B cell (primary cell): Measurements from ENCODE around the gene MPPE1. TPM values are rescaled to one million over a fixed set of nuclear protein-coding genes. Genes with fewer than 3 reads are reported as not detected.

Experiments used
- ATAC-seq: fragments of 200-7000 bp; cut with Tn5 transposase; one replicate; pipeline ENCODE4 v1.10.0; 2021; ENCODE audit warnings: low read depth, mild to moderate bottlenecking, moderate number of reproducible peaks, moderate library complexity
- CTCF ChIA-PET: fragments of 350-600 bp; sonication (Branson Sonifier 250); formaldehyde crosslinking; loops from one replicate; lab custom pipeline; 2021; ENCODE audit warnings: antibody characterized with exemption, inconsistent platforms; lab: Charles Lee
- POLR2A ChIA-PET: fragments of 350-600 bp; sonication (Branson Sonifier 250); formaldehyde crosslinking; loops from one replicate; lab custom pipeline; 2021; ENCODE audit warnings: antibody characterized with exemption; lab: Charles Lee
- DNase-seq: peaks from one replicate; pipeline ENCODE4 v3.0.0; 2013
- H2AFZ ChIP-seq: 2 replicates; pipeline ENCODE4 v1.6.1; 2012; ENCODE audit warnings: mild to moderate bottlenecking, low read depth, low read length; ENCODE audit not compliant: insufficient read depth, poor library complexity, severe bottlenecking
- H3K27ac ChIP-seq, 2 donors: 1 replicate in 1 of 2; 2 replicates in 1 of 2; pipeline ENCODE4 v1.5.1; 2012 to 2013; ENCODE audit warnings: low read length in 2 of 2, mild to moderate bottlenecking in 2 of 2, moderate library complexity in 1 of 2
- H3K27me3 ChIP-seq, 4 experiments: fragments of 200-600 bp in 1 of 4; sonication (generic) in 1 of 4; replicated peaks in 1 of 4; 1 replicate in 2 of 4; 2 replicates in 2 of 4; pipeline versions ENCODE4 v1.6.1 to v1.7.0; 2013 to 2016; ENCODE audit warnings: low read length in 3 of 4, mild to moderate bottlenecking in 2 of 4, mixed read lengths in 1 of 4, moderate library complexity in 1 of 4; ENCODE audit not compliant: insufficient read depth in 4 of 4, control insufficient read depth in 3 of 4; ENCODE audit errors: control extremely low read depth in 1 of 4
- H3K36me3 ChIP-seq, 2 experiments: replicated peaks in 1 of 2; 1 replicate in 1 of 2; 2 replicates in 1 of 2; pipeline versions ENCODE4 v1.6.1 to v1.7.1; 2013; ENCODE audit warnings: low read length in 1 of 2; ENCODE audit not compliant: insufficient read depth in 2 of 2, control insufficient read depth in 1 of 2; ENCODE audit errors: control extremely low read depth in 1 of 2, extremely low read depth in 1 of 2
- H3K4me1 ChIP-seq, 2 donors: fragments of 200-600 bp in 1 of 2; sonication (generic) in 1 of 2; 1 replicate in 1 of 2; 2 replicates in 1 of 2; pipeline versions ENCODE4 v1.5.1 to v1.6.1; 2013 to 2017; ENCODE audit warnings: low read length in 2 of 2; ENCODE audit not compliant: control insufficient read depth in 2 of 2, insufficient read depth in 2 of 2
- H3K4me2 ChIP-seq: replicated peaks from 2 replicates; pipeline ENCODE3; 2012; ENCODE audit warnings: mild to moderate bottlenecking, low read depth, low read length; ENCODE audit not compliant: poor library complexity, severe bottlenecking
- H3K4me3 ChIP-seq, 5 experiments: fragments of 200-600 bp in 1 of 5; sonication (generic) in 1 of 5; 1 replicate in 3 of 5; 2 replicates in 2 of 5; pipeline versions ENCODE4 v1.5.1 to v1.7.0; 2011 to 2016; ENCODE audit warnings: low read length in 4 of 5, mild to moderate bottlenecking in 4 of 5, low read depth in 2 of 5, control low read depth in 1 of 5, moderate library complexity in 1 of 5; ENCODE audit not compliant: insufficient read depth in 1 of 5; ENCODE audit errors: control extremely low read depth in 1 of 5, extremely low read depth in 1 of 5
- H3K79me2 ChIP-seq: fragments of 200-600 bp; sonication (generic); one replicate; pipeline ENCODE4 v1.6.0; 2016; ENCODE audit warnings: low read length; ENCODE audit not compliant: control insufficient read depth, insufficient read depth
- H3K9ac ChIP-seq: fragments of 200-600 bp; sonication (generic); 2 replicates; pipeline ENCODE4 v1.6.1; 2017; ENCODE audit warnings: mild to moderate bottlenecking, low read length, moderate library complexity
- H3K9me3 ChIP-seq, 3 donors: one replicate each; pipeline versions ENCODE4 v1.6.1 to v1.7.1; 2013; ENCODE audit warnings: low read length in 2 of 3; ENCODE audit not compliant: control insufficient read depth in 2 of 3, insufficient read depth in 1 of 3; ENCODE audit errors: control extremely low read depth in 1 of 3
- H4K20me1 ChIP-seq: 2 replicates; pipeline ENCODE4 v1.6.0; 2012; ENCODE audit warnings: mild to moderate bottlenecking, low read length; ENCODE audit not compliant: insufficient read depth, control insufficient read depth, poor library complexity, severe bottlenecking
- H3K27ac Mint-ChIP-seq: one replicate; pipeline ENCODE4 v1.8.0; 2021; ENCODE audit warnings: mixed read lengths
- H3K27me3 Mint-ChIP-seq: one replicate; pipeline ENCODE4 v1.8.0; 2021; ENCODE audit warnings: mixed read lengths
- H3K4me1 Mint-ChIP-seq: one replicate; pipeline ENCODE4 v1.8.0; 2021; ENCODE audit warnings: mixed read lengths
- H3K4me3 Mint-ChIP-seq: one replicate; pipeline ENCODE4 v1.8.0; 2021; ENCODE audit warnings: mixed read lengths
- H3K9me3 Mint-ChIP-seq: one replicate; pipeline ENCODE4 v1.8.0; 2022; ENCODE audit warnings: mixed read lengths; ENCODE audit not compliant: insufficient read depth
- CTCF ChIP-seq: fragments of 200-600 bp; IDR thresholded peaks from one replicate; pipeline ENCODE4 v1.8.0; 2022; ENCODE audit warnings: antibody characterized with exemption, mild to moderate bottlenecking
- EZH2 ChIP-seq: IDR thresholded peaks from 2 replicates; pipeline ENCODE4 v1.6.1; 2012; ENCODE audit warnings: borderline replicate concordance, low read depth, mild to moderate bottlenecking, moderate library complexity, low read length; ENCODE audit not compliant: insufficient read depth, poor library complexity, severe bottlenecking
- WGBS: methylation state at CpG from one replicate; pipeline ENCODE4 v1.1.5; 2013; ENCODE audit warnings: missing lambda C conversion rate; ENCODE audit not compliant: insufficient coverage; 5-methylcytosine and 5-hydroxymethylcytosine counted together
- intact Hi-C: fragments of 100-400 bp; cut with micrococcal nuclease; formaldehyde crosslinking; loops from one replicate; pipeline ENCODE4 v1.10.0; 2022
- polyA plus RNA-seq: library from polyadenylated mRNA; depleted of rRNA; stranded (reverse); fragments of >200 nt; gene quantifications from 2 replicates; pipeline ENCODE4 v1.2.3, GENCODE V29; 2012
- total RNA-seq, 2 donors: library from RNA; stranded (reverse); fragments of 120-200 nt in 1 of 2; gene quantifications; 1 replicate in 1 of 2; 2 replicates in 1 of 2; pipeline versions ENCODE4 v1.2.3 to v1.2.4, GENCODE V29; 2013 to 2022

MPPE1 gene
- total and polyA plus RNA-seq, 2 donors (not counting 1 experiment from before 2014, with no cell fraction given), result 51.1 to 57.5 TPM

- intact Hi-C loops, result no loop called here
- ChIA-PET POLR2A (no interaction called here), CTCF (no interaction called here)
- 100% methylated on average over 5 of the region's 5 CpGs for WGBS
- no peak overlapping the region for H3K4me3 Mint-ChIP-seq
- H3K36me3 ChIP-seq, result no peaks in the 10 kb centered on the region
- no peaks in the 10 kb centered on the region for H3K27me3 Mint-ChIP-seq
- no peak overlapping the region for H3K27ac ChIP-seq
- DNase-seq, result no peak
- ATAC-seq, result no peak
- H3K79me2 ChIP-seq, result no peaks in the 10 kb centered on the region
- no peak overlapping the region for H3K4me2 ChIP-seq
- no peaks in the 10 kb centered on the region for H3K9me3 ChIP-seq
- H3K4me3 ChIP-seq, result no peak overlapping the region
- no peaks in the 10 kb centered on the region for H4K20me1 ChIP-seq
- H3K4me1 ChIP-seq, result no peaks in the 10 kb centered on the region
- H2AFZ ChIP-seq, result no peak overlapping the region
- H3K9me3 Mint-ChIP-seq, result no peaks in the 10 kb centered on the region
- peaks cover 0 to 2% (median 0%) of the 10 kb centered on the region in 4 experiments for H3K27me3 ChIP-seq
- TF ChIP-seq CTCF (no peak), EZH2 (no peak)
- H3K27ac Mint-ChIP-seq, result no peak overlapping the region
- no peak overlapping the region for H3K9ac ChIP-seq
- no peaks in the 10 kb centered on the region for H3K4me1 Mint-ChIP-seq
Observed at GRCh38 chr18:11842562-11842961, 65.6 kb downstream of the MPPE1 start.

GRCh38 chr18:11840493-11840892 is 67.6 kb downstream of the MPPE1 start:
- CTCF ChIA-PET, result no interaction called here
- H3K4me1 Mint-ChIP-seq, result no peaks in the 10 kb centered on the region
- H3K27me3 ChIP-seq, result peaks cover 0 to 2% (median 0%) of the 10 kb centered on the region in 4 experiments
- no peaks in the 10 kb centered on the region for H3K36me3 ChIP-seq
- H3K27me3 Mint-ChIP-seq, result peaks cover 4% of the 10 kb centered on the region
- no peak overlapping the region for H3K9ac ChIP-seq
- POLR2A ChIA-PET, result no interaction called here
- no peaks in the 10 kb centered on the region for H3K9me3 Mint-ChIP-seq
- no peak overlapping the region for H3K27ac Mint-ChIP-seq
- ATAC-seq, result no peak
- 74% methylated on average over 6 of the region's 6 CpGs for WGBS
- H3K79me2 ChIP-seq, result no peaks in the 10 kb centered on the region
- intact Hi-C loops, result no loop called here
- H3K4me2 ChIP-seq, result no peak overlapping the region
- no peak for TF ChIP-seq EZH2
- TF ChIP-seq CTCF, result no peak
- no peak overlapping the region for H3K4me3 Mint-ChIP-seq
- H3K4me3 ChIP-seq, result no peak overlapping the region
- H4K20me1 ChIP-seq, result no peaks in the 10 kb centered on the region
- H3K4me1 ChIP-seq, result no peaks in the 10 kb centered on the region
- no peak overlapping the region for H2AFZ ChIP-seq
- DNase-seq, result no peak
- H3K27ac ChIP-seq, result no peak overlapping the region
- H3K9me3 ChIP-seq, result no peaks in the 10 kb centered on the region
